ENCODE data around the gene MAP4K2. TPM values are rescaled to one million over a fixed set of nuclear protein-coding genes. Genes with fewer than 3 reads are reported as not detected.

The MAP4K2 gene
- total RNA-seq, 4 donors from 2014 or later: 13.6 to 20.4 (median 15.3) TPM

GRCh38 chr11:64801561-64802369 is 1.2 kb downstream of the MAP4K2 start:
- no peaks in the 10 kb centered on the region for H3K9me3 ChIP-seq
- peak overlapping the region; percentile 66 for H3K4me3 ChIP-seq
- no peaks in the 10 kb centered on the region for H3K27me3 ChIP-seq
- H3K27ac ChIP-seq: no peak overlapping the region
- peak in 1 of 2 donors; percentile 68 for DNase-seq (ENCODE audit: low spot score in 2 of 2)
- H3K36me3 ChIP-seq: peaks cover 17% of the 10 kb centered on the region
- 59% methylated on average over 11 of the region's 13 CpGs for WGBS
- TF ChIP-seq EP300 (IDR thresholded peaks at IDR 0.05) (no peak), POLR2AphosphoS5 (IDR thresholded peaks at IDR 0.05) (no peak), POLR2A (IDR thresholded peaks at IDR 0.05) (no peak), CTCF (IDR thresholded peaks at IDR 0.05) (no peak)
- peaks cover 26% of the 10 kb centered on the region for H3K4me1 ChIP-seq

GRCh38 chr11:64801158-64801464 is 1.9 kb downstream of the MAP4K2 start:
- Histone ChIP-seq H3K27ac (no peak overlapping the region), H3K27me3 (no peaks in the 10 kb centered on the region), H3K4me3 (no peak overlapping the region), H3K9me3 (no peaks in the 10 kb centered on the region), H3K36me3 (peaks cover 15% of the 10 kb centered on the region), H3K4me1 (peaks cover 26% of the 10 kb centered on the region)
- TF ChIP-seq POLR2AphosphoS5 (IDR thresholded peaks at IDR 0.05) (no peak), EP300 (IDR thresholded peaks at IDR 0.05) (no peak), CTCF (IDR thresholded peaks at IDR 0.05) (no peak), POLR2A (IDR thresholded peaks at IDR 0.05) (no peak)
- DNase-seq (ENCODE audit: low spot score in 2 of 2): no peak
- WGBS: 62% methylated on average over 5 of the region's 9 CpGs

GRCh38 chr11:64800303-64801157 is 2.5 kb downstream of the MAP4K2 start:
- no peak for TF ChIP-seq EP300 (IDR thresholded peaks at IDR 0.05)
- Histone ChIP-seq H3K9me3 (no peaks in the 10 kb centered on the region), H3K4me1 (peaks cover 26% of the 10 kb centered on the region), H3K27me3 (no peaks in the 10 kb centered on the region), H3K27ac (no peak overlapping the region), H3K36me3 (peaks cover 13% of the 10 kb centered on the region), H3K4me3 (no peak overlapping the region)
- DNase-seq (ENCODE audit: low spot score in 2 of 2): no peak
- WGBS: 79% methylated on average over 12 of the region's 26 CpGs

- H3K36me3 ChIP-seq: peaks cover 13% of the 10 kb centered on the region
- 73% methylated on average over 10 of the region's 14 CpGs for WGBS
- DNase-seq (ENCODE audit: low spot score in 2 of 2): no peak
- no peak overlapping the region for H3K27ac ChIP-seq
- H3K27me3 ChIP-seq: no peaks in the 10 kb centered on the region
- H3K4me1 ChIP-seq: peaks cover 26% of the 10 kb centered on the region
- no peaks in the 10 kb centered on the region for H3K9me3 ChIP-seq
- no peak for TF ChIP-seq POLR2A (IDR thresholded peaks at IDR 0.05)
- no peak for TF ChIP-seq CTCF (IDR thresholded peaks at IDR 0.05)
- TF ChIP-seq POLR2AphosphoS5 (IDR thresholded peaks at IDR 0.05): no peak
- no peak for TF ChIP-seq EP300 (IDR thresholded peaks at IDR 0.05)
- no peak overlapping the region for H3K4me3 ChIP-seq
Observed at GRCh38 chr11:64799623-64800302, 3.3 kb downstream of the MAP4K2 start.

- TF ChIP-seq POLR2AphosphoS5 (IDR thresholded peaks at IDR 0.05): no peak
- TF ChIP-seq EP300 (IDR thresholded peaks at IDR 0.05): no peak
- no peak for TF ChIP-seq CTCF (IDR thresholded peaks at IDR 0.05)
- no peak for TF ChIP-seq POLR2A (IDR thresholded peaks at IDR 0.05)
- Histone ChIP-seq H3K36me3 (peaks cover 13% of the 10 kb centered on the region), H3K9me3 (no peaks in the 10 kb centered on the region), H3K4me1 (peaks cover 23% of the 10 kb centered on the region), H3K4me3 (no peak overlapping the region), H3K27ac (no peak overlapping the region), H3K27me3 (no peaks in the 10 kb centered on the region)
- whole genome bisulfite sequencing: 79% methylated on average over 5 of the region's 7 CpGs
- no peak for DNase-seq (ENCODE audit: low spot score in 2 of 2)
Observed at GRCh38 chr11:64799256-64799622, 3.8 kb downstream of the MAP4K2 start.

All from suprapubic skin (tissue), 4 donors.